Mesenchymal stem cell (in vitro differentiated cells and primary cell): Measurements from ENCODE around the gene FAM24A.
"Not testable (repeated sequence)": the region's sequence is repeated elsewhere in the genome, so short reads cannot be mapped to it uniquely, and the experiment has no call there.

Experiments used
- DNase-seq: peaks from one replicate; pipeline ENCODE4 v3.0.0-alpha.2; 2013
- H2AFZ ChIP-seq: one replicate; pipeline ENCODE4 v1.6.1; 2013; ENCODE audit warnings: low read depth, mild to moderate bottlenecking, control low read depth, inconsistent platforms, low read length, moderate library complexity
- H2AK5ac ChIP-seq: 2 replicates; pipeline ENCODE4 v1.6.1; 2013; ENCODE audit warnings: low read length, moderate library complexity, mild to moderate bottlenecking, inconsistent platforms; ENCODE audit not compliant: severe bottlenecking
- H2BK120ac ChIP-seq: one replicate; pipeline ENCODE4 v1.6.1; 2013; ENCODE audit warnings: low read depth, mild to moderate bottlenecking, inconsistent platforms, low read length, moderate library complexity
- H2BK12ac ChIP-seq, 2 experiments: one replicate each; pipeline ENCODE4 v1.6.1; 2013; ENCODE audit warnings: inconsistent platforms in 2 of 2, low read length in 2 of 2, mild to moderate bottlenecking in 2 of 2, moderate library complexity in 2 of 2, control low read depth in 1 of 2
- H2BK15ac ChIP-seq: one replicate; pipeline ENCODE4 v1.6.1; 2013; ENCODE audit warnings: mild to moderate bottlenecking, low read depth, inconsistent platforms; ENCODE audit not compliant: poor library complexity, severe bottlenecking
- H2BK5ac ChIP-seq: 2 replicates; pipeline ENCODE4 v1.6.1; 2013; ENCODE audit warnings: low read depth, mild to moderate bottlenecking, low read length, control low read depth, inconsistent platforms; ENCODE audit not compliant: poor library complexity, severe bottlenecking
- H3K14ac ChIP-seq, 2 experiments: one replicate each; pipeline ENCODE4 v1.6.1; 2013; ENCODE audit warnings: inconsistent platforms in 2 of 2, low read length in 2 of 2, control low read depth in 1 of 2, mild to moderate bottlenecking in 1 of 2, moderate library complexity in 1 of 2
- H3K18ac ChIP-seq, 2 experiments: one replicate each; pipeline ENCODE4 v1.6.1; 2013; ENCODE audit warnings: inconsistent platforms in 2 of 2, low read length in 2 of 2, control low read depth in 1 of 2, low read depth in 1 of 2, mild to moderate bottlenecking in 1 of 2
- H3K23ac ChIP-seq, 2 experiments: one replicate each; pipeline ENCODE4 v1.6.1; 2013; ENCODE audit warnings: inconsistent platforms in 2 of 2, low read length in 2 of 2, mild to moderate bottlenecking in 2 of 2, moderate library complexity in 2 of 2, control low read depth in 1 of 2
- H3K27ac ChIP-seq: 2 replicates; pipeline ENCODE4 v1.5.1; 2013; ENCODE audit warnings: mild to moderate bottlenecking, moderate library complexity, low read length, control low read depth, inconsistent platforms; ENCODE audit not compliant: poor library complexity, severe bottlenecking
- H3K27me3 ChIP-seq, 2 experiments: 2 replicates each; pipeline versions ENCODE4 v1.6.1 to v1.7.0; 2013; ENCODE audit warnings: low read length in 2 of 2, mild to moderate bottlenecking in 2 of 2, moderate library complexity in 2 of 2, control low read depth in 1 of 2, inconsistent platforms in 1 of 2; ENCODE audit not compliant: control insufficient read depth in 1 of 2, insufficient read depth in 1 of 2
- H3K36me3 ChIP-seq, 2 experiments: 2 replicates each; pipeline versions ENCODE4 v1.6.1 to v1.7.0; 2013; ENCODE audit warnings: low read length in 2 of 2, control low read depth in 1 of 2, inconsistent platforms in 1 of 2, low read depth in 1 of 2, mild to moderate bottlenecking in 1 of 2; ENCODE audit not compliant: insufficient read depth in 2 of 2, control insufficient read depth in 1 of 2
- H3K4ac ChIP-seq, 2 experiments: one replicate each; pipeline ENCODE4 v1.6.1; 2013; ENCODE audit warnings: inconsistent platforms in 2 of 2, low read length in 2 of 2, mild to moderate bottlenecking in 2 of 2, moderate library complexity in 2 of 2, control low read depth in 1 of 2, low read depth in 1 of 2
- H3K4me1 ChIP-seq: 2 replicates; pipeline ENCODE4 v1.6.1; 2013; ENCODE audit warnings: low read depth, low read length, control low read depth; ENCODE audit not compliant: control insufficient read depth, insufficient read depth
- H3K4me2 ChIP-seq: 2 replicates; pipeline ENCODE4 v1.6.1; 2013; ENCODE audit warnings: low read length, mild to moderate bottlenecking, inconsistent platforms; ENCODE audit not compliant: poor library complexity, severe bottlenecking
- H3K4me3 ChIP-seq, 2 experiments: 2 replicates each; pipeline versions ENCODE4 v1.5.1 to v1.7.0; 2013; ENCODE audit warnings: low read length in 2 of 2, mild to moderate bottlenecking in 2 of 2, control low read depth in 1 of 2, low read depth in 1 of 2; ENCODE audit not compliant: insufficient read depth in 1 of 2
- H3K79me1 ChIP-seq: replicated peaks from 2 replicates; pipeline ENCODE4 v1.6.1; 2013; ENCODE audit warnings: mild to moderate bottlenecking, control low read depth, low read length, inconsistent platforms; ENCODE audit not compliant: poor library complexity, severe bottlenecking
- H3K9ac ChIP-seq: 2 replicates; pipeline ENCODE4 v1.7.0; 2013; ENCODE audit warnings: mild to moderate bottlenecking, low read length, moderate library complexity
- H3K9me3 ChIP-seq: 2 replicates; pipeline ENCODE4 v1.7.0; 2013; ENCODE audit warnings: mild to moderate bottlenecking, low read length; ENCODE audit not compliant: control insufficient read depth
- H4K8ac ChIP-seq: one replicate; pipeline ENCODE4 v1.6.1; 2013; ENCODE audit warnings: inconsistent platforms, mild to moderate bottlenecking, low read length, moderate library complexity
- H4K91ac ChIP-seq: one replicate; pipeline ENCODE4 v1.6.1; 2013; ENCODE audit warnings: mild to moderate bottlenecking, low read length, inconsistent platforms
- WGBS: methylation state at CpG from one replicate; pipeline ENCODE4 v1.1.7; 2013; ENCODE audit warnings: mixed read lengths; 5-methylcytosine and 5-hydroxymethylcytosine counted together

Gene FAM24A

DNA sequence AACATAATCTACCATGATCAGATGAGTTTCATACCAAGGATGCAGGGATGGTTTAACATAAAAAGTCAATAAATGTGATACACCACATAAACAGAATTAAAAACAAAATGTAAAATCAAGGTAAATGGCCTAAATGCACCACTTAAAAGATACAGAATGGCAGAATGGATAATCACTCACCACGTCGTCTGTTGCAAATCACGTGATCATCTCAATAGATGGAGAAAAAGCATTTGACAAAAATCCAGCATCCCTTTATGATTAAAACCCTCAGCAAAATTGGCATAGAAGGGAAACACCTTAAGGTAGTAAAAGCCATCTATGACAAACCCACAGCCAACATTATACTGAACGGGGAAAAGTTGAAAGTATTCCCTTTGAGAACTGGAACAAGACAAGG, 6.5 kb upstream of the FAM24A start:
- not testable (repeated sequence) for H3K14ac ChIP-seq, H3K18ac ChIP-seq, H3K9ac ChIP-seq, H3K27ac ChIP-seq, H2AK5ac ChIP-seq, H2BK5ac ChIP-seq, H3K9me3 ChIP-seq, H2BK12ac ChIP-seq, H3K4me3 ChIP-seq, H3K36me3 ChIP-seq, H4K8ac ChIP-seq, H3K27me3 ChIP-seq, H4K91ac ChIP-seq, H3K4ac ChIP-seq, H3K23ac ChIP-seq, H2BK120ac ChIP-seq, DNase-seq, H2BK15ac ChIP-seq, H3K4me2 ChIP-seq, H3K79me1 ChIP-seq, H2AFZ ChIP-seq, H3K4me1 ChIP-seq
- 91% methylated on average over 4 of the region's 4 CpGs for WGBS

DNA sequence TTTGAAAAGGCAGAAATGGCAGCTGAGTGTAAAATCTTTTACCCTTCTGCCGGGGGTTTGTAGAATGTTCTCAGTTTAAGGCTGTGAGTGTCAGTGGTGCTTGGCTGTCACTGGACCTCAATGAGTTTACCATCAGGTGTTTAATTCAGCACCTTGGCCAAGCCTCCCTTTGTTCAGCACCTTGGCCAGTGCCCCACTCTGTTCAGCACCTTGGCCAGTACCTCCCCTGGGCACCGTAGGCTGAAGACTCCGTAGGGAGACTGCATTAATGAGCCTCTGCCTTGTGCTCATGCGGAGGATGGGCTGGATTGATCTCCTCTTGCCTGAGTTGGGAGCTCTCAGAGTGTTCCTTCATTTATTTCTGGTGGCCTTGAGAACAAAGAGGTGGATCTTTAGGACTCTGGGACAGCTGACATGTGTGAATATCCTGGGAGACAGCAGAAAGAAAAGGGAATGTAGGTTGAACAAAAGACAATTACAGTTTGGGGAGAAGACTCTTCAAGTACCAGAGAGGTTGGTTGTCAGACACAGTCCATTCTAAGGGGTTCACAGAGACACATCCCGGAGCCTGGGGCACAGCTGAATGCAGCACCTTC, 1.6 kb downstream of the FAM24A start:
- Histone ChIP-seq H3K23ac (no peak overlapping the region), H2AFZ (no peak overlapping the region), H2AK5ac (no peak overlapping the region), H3K18ac (no peak overlapping the region), H2BK120ac (no peak overlapping the region), H2BK15ac (no peak overlapping the region), H4K91ac (no peak overlapping the region), H3K79me1 (no peaks in the 10 kb centered on the region), H3K9ac (no peak overlapping the region), H3K36me3 (no peaks in the 10 kb centered on the region), H3K27ac (no peak overlapping the region), H2BK5ac (no peak overlapping the region), H3K4me2 (no peak overlapping the region), H2BK12ac (no peak overlapping the region), H3K14ac (no peak overlapping the region), H3K4me1 (no peaks in the 10 kb centered on the region), H4K8ac (no peak overlapping the region), H3K4ac (no peak overlapping the region), H3K9me3 (no peaks in the 10 kb centered on the region), H3K27me3 (no peaks in the 10 kb centered on the region), H3K4me3 (no peak overlapping the region)
- peak; percentile 41 for DNase-seq
- 30% methylated on average over 5 of the region's 5 CpGs for WGBS

GRCh38 chr10:122915700-122916099, 5.3 kb downstream of the FAM24A start:
- no peaks in the 10 kb centered on the region for H3K27me3 ChIP-seq
- H3K4ac ChIP-seq: no peak overlapping the region
- H3K9me3 ChIP-seq: no peaks in the 10 kb centered on the region
- H2AK5ac ChIP-seq: no peak overlapping the region
- WGBS: 100% methylated on average over 1 of the region's 2 CpGs
- H3K4me3 ChIP-seq: no peak overlapping the region
- no peak overlapping the region for H2BK15ac ChIP-seq
- H3K79me1 ChIP-seq: no peaks in the 10 kb centered on the region
- H2BK12ac ChIP-seq: no peak overlapping the region
- H3K9ac ChIP-seq: no peak overlapping the region
- H3K4me2 ChIP-seq: no peak overlapping the region
- H3K14ac ChIP-seq: no peak overlapping the region
- no peak overlapping the region for H4K91ac ChIP-seq
- no peak overlapping the region for H4K8ac ChIP-seq
- no peak overlapping the region for H3K18ac ChIP-seq
- no peak overlapping the region for H2AFZ ChIP-seq
- no peak overlapping the region for H3K23ac ChIP-seq
- no peaks in the 10 kb centered on the region for H3K36me3 ChIP-seq
- H3K27ac ChIP-seq: no peak overlapping the region
- no peak overlapping the region for H2BK5ac ChIP-seq
- DNase-seq: no peak
- no peaks in the 10 kb centered on the region for H3K4me1 ChIP-seq
- no peak overlapping the region for H2BK120ac ChIP-seq

- Histone ChIP-seq H3K4me1 (no peaks in the 10 kb centered on the region), H3K9me3 (no peaks in the 10 kb centered on the region), H2BK12ac (no peak overlapping the region), H3K4me3 (no peak overlapping the region), H3K18ac (no peak overlapping the region), H2AFZ (no peak overlapping the region), H3K9ac (no peak overlapping the region), H2BK120ac (no peak overlapping the region), H3K4me2 (no peak overlapping the region), H3K14ac (no peak overlapping the region), H3K27me3 (no peaks in the 10 kb centered on the region), H4K91ac (no peak overlapping the region), H3K27ac (no peak overlapping the region), H3K79me1 (peaks cover 4% of the 10 kb centered on the region), H2BK5ac (no peak overlapping the region), H3K4ac (no peak overlapping the region), H2AK5ac (no peak overlapping the region), H4K8ac (no peak overlapping the region), H2BK15ac (no peak overlapping the region), H3K36me3 (peaks cover 0 to 31% of the 10 kb centered on the region in 2 experiments), H3K23ac (no peak overlapping the region)
- WGBS: no CpG with 5 or more reads among the region's 1 CpG
- no peak for DNase-seq
These were observed 19.7 kb downstream of the FAM24A start for GRCh38 chr10:122930140-122930539.
